ENCODE measurements around the gene SKAP1. TPM values are rescaled to one million over a fixed set of nuclear protein-coding genes. Genes with fewer than 3 reads are reported as not detected.

SKAP1 gene
- total RNA-seq, 1 donor from 2014 or later: 0.49 TPM

GRCh38 chr17:48384164-48384563 is 45.9 kb downstream of the SKAP1 start:
- H3K27ac Mint-ChIP-seq (ENCODE audit: unreplicated experiment): no peak overlapping the region
- TF ChIP-seq, protein P1, sequence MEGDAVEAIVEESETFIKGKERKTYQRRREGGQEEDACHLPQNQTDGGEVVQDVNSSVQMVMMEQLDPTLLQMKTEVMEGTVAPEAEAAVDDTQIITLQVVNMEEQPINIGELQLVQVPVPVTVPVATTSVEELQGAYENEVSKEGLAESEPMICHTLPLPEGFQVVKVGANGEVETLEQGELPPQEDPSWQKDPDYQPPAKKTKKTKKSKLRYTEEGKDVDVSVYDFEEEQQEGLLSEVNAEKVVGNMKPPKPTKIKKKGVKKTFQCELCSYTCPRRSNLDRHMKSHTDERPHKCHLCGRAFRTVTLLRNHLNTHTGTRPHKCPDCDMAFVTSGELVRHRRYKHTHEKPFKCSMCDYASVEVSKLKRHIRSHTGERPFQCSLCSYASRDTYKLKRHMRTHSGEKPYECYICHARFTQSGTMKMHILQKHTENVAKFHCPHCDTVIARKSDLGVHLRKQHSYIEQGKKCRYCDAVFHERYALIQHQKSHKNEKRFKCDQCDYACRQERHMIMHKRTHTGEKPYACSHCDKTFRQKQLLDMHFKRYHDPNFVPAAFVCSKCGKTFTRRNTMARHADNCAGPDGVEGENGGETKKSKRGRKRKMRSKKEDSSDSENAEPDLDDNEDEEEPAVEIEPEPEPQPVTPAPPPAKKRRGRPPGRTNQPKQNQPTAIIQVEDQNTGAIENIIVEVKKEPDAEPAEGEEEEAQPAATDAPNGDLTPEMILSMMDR (conservative IDR thresholded peaks at IDR 0.05): no peak
- peaks cover 93% of the 10 kb centered on the region for H3K27me3 Mint-ChIP-seq (ENCODE audit: low read depth)
- no peaks in the 10 kb centered on the region for H3K36me3 Mint-ChIP-seq (ENCODE audit: low read depth)
- H3K9me3 Mint-ChIP-seq: peaks cover 6% of the 10 kb centered on the region
- no peak overlapping the region for H3K4me3 Mint-ChIP-seq
- no peaks in the 10 kb centered on the region for H3K4me1 Mint-ChIP-seq
- DNase-seq (ENCODE audit: low read depth, low spot score): no peak

DNA sequence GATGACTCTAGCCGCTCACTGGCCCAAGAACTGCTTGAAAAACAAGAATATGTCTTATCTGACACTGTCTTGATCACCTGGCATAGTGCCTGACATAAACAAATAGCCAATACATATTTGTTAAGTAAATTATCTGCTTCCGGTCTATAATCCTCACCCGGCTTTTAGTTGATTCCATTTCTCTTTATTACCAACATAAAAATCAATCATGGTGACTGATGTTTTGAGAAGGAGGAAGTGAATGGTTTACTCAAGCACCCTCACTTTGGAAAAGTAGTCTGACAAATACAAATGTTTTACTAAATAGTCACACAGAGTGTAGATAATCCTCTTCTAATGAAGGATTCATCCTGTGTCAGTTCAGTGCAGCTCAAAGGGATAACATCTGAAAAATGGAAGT is 47.0 kb downstream of the SKAP1 start:
- no peaks in the 10 kb centered on the region for H3K4me1 Mint-ChIP-seq
- TF ChIP-seq, protein P1 (conservative IDR thresholded peaks at IDR 0.05): no peak
- H3K9me3 Mint-ChIP-seq: peaks cover 6% of the 10 kb centered on the region
- no peak for DNase-seq (ENCODE audit: low read depth, low spot score)
- H3K27me3 Mint-ChIP-seq (ENCODE audit: low read depth): peaks cover 84% of the 10 kb centered on the region
- no peak overlapping the region for H3K27ac Mint-ChIP-seq (ENCODE audit: unreplicated experiment)
- no peaks in the 10 kb centered on the region for H3K36me3 Mint-ChIP-seq (ENCODE audit: low read depth)
- no peak overlapping the region for H3K4me3 Mint-ChIP-seq

DNA sequence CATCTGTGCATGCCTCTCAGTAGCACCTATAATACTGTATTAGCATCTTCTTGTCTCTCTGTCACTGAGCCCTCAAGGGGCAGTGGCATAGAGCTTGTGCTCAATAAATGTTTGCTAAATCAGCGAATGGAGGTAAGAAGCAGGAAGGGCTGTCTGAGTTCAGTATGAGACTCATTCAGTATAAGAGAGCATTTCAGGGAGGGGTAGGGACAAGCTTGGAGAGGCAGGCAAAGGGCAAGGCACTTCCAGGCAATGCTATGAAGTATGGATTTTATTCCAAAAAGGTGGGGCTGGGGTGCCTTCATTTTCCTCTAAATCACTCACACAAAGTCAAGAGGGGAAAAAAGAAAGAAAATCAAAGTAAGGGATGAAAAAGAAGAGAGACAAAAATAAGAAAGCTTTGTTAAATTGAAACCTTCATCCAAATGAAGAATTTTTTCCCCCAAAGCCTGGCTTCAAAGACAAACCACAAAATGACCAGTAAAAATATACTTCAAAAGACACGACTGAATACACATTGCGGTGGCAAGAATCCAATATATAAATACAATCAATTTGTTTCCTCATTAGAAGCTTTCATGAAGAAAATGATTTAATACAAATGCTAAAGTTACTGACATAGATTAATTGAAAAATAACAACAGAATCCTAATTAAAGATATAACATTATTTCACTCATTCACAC is 51.2 kb downstream of the SKAP1 start:
- H3K4me3 Mint-ChIP-seq: no peak overlapping the region
- TF ChIP-seq, protein P1 (conservative IDR thresholded peaks at IDR 0.05): no peak
- no peak for DNase-seq (ENCODE audit: low read depth, low spot score)
- no peak overlapping the region for H3K27ac Mint-ChIP-seq (ENCODE audit: unreplicated experiment)
- H3K27me3 Mint-ChIP-seq (ENCODE audit: low read depth): peaks cover 45% of the 10 kb centered on the region
- H3K4me1 Mint-ChIP-seq: no peaks in the 10 kb centered on the region
- H3K36me3 Mint-ChIP-seq (ENCODE audit: low read depth): no peaks in the 10 kb centered on the region
- H3K9me3 Mint-ChIP-seq: peaks cover 2% of the 10 kb centered on the region

DNA sequence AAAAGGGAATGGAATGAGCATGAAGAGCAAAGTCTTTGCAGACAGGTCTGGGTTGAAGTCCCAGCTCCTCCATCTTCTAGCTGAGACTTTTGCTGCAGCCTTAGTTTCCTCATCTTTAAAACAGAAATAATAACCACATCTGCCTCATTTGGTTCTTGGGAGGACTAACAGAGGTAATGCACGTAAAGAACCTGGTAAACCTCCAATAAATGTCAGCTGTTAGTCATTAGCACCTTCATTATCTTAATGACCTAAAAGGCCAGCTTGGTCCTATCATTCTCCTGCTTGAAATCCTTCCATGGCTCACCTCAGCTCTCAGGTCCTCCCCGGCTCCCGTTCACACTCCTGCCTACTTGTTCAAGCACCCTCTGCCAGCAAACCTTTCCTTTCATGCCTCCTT is 51.8 kb downstream of the SKAP1 start:
- Mint-ChIP-seq H3K27ac (ENCODE audit: unreplicated experiment) (no peak overlapping the region), H3K9me3 (peaks cover 2% of the 10 kb centered on the region), H3K4me3 (no peak overlapping the region), H3K36me3 (ENCODE audit: low read depth) (no peaks in the 10 kb centered on the region), H3K4me1 (no peaks in the 10 kb centered on the region), H3K27me3 (ENCODE audit: low read depth) (peaks cover 39% of the 10 kb centered on the region)
- DNase-seq (ENCODE audit: low read depth, low spot score): no peak
- TF ChIP-seq, protein P1 (conservative IDR thresholded peaks at IDR 0.05): no peak

DNA sequence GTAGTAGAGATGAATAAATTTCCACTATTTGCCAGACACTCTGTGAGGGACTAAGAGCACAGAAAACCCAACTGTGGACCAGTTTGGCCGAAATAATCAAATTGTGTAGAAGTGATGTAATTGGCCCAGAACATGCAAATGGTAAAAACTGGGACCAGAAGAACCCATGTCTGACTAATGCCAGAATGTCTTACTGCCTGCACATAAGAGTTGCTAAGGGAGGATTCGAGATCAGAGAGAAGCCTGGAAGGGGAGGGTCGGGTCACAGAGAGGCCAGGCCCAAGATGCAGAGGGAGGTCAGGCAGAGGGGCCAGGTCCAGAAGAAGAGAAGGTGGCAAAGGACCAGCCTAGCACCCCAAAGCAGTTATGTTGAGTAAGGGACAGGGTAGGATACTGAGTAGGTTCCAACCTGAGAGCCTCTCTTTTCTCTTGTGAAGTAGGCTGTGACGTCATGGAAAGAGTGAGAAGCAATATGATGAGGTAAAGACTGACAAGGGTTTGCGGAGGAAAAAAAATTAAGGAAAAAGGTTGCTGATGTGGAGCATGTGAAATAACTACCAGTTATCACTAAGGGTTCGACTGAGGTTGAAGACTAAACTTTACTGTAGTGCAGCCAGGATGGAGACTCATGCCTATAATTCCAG is 53.2 kb downstream of the SKAP1 start:
- Mint-ChIP-seq H3K27me3 (ENCODE audit: low read depth) (peaks cover 25% of the 10 kb centered on the region), H3K4me3 (no peak overlapping the region)

More for the DNA sequence above, 53.2 kb downstream of the SKAP1 start:
- no peak overlapping the region for H3K27ac Mint-ChIP-seq (ENCODE audit: unreplicated experiment)
- H3K9me3 Mint-ChIP-seq: peaks cover 2% of the 10 kb centered on the region
- TF ChIP-seq, protein P1 (conservative IDR thresholded peaks at IDR 0.05): no peak
- no peaks in the 10 kb centered on the region for H3K4me1 Mint-ChIP-seq
- DNase-seq (ENCODE audit: low read depth, low spot score): no peak
- H3K36me3 Mint-ChIP-seq (ENCODE audit: low read depth): no peaks in the 10 kb centered on the region

All from neural crest cell (in vitro differentiated cells).